HG03159 (cell line): ENCODE measurements around the gene HDAC11.

Experiments
- ATAC-seq: cut with Tn5 transposase; IDR thresholded peaks from one replicate; pipeline ENCODE4 v1.9.1; 2021; ENCODE audit warnings: mild to moderate bottlenecking, moderate library complexity; ENCODE audit not compliant: unreplicated experiment

Gene HDAC11

GRCh38 chr3:13540297-13540995, 60.3 kb downstream of the HDAC11 start:
- no peak for ATAC-seq

GRCh38 chr3:13541691-13542090, 61.6 kb downstream of the HDAC11 start:
- ATAC-seq: no peak

- ATAC-seq: no peak
These were observed 62.0 kb downstream of the HDAC11 start for GRCh38 chr3:13542142-13542541.

- ATAC-seq: no peak
These were observed 63.1 kb downstream of the HDAC11 start for GRCh38 chr3:13543253-13543652.

- ATAC-seq: no peak
These were observed 64.3 kb downstream of the HDAC11 start for GRCh38 chr3:13544293-13544831.

- ATAC-seq: no peak
These were observed 65.0 kb downstream of the HDAC11 start for GRCh38 chr3:13544951-13545651.

- ATAC-seq: no peak
These were observed 65.9 kb downstream of the HDAC11 start for GRCh38 chr3:13545952-13546454.

GRCh38 chr3:13546667-13547171, 66.6 kb downstream of the HDAC11 start:
- no peak for ATAC-seq

- no peak for ATAC-seq
These were observed 67.7 kb downstream of the HDAC11 start for GRCh38 chr3:13547591-13548371.

GRCh38 chr3:13548696-13549622, 68.9 kb downstream of the HDAC11 start, which contains the start of gene FBLN2:
Gene FBLN2, plus strand, starts transcription at chr3:13549125. Its CDS starts 21,231 bp downstream, at chr3:13570356.
- no peak for ATAC-seq

GRCh38 chr3:13549623-13550422, 69.7 kb downstream of the HDAC11 start:
- ATAC-seq: no peak

- ATAC-seq: no peak
These were observed 70.3 kb downstream of the HDAC11 start for GRCh38 chr3:13550423-13550690.

- ATAC-seq: no peak
These were observed 70.8 kb downstream of the HDAC11 start for GRCh38 chr3:13550791-13551360.

- no peak for ATAC-seq
These were observed 72.9 kb downstream of the HDAC11 start for GRCh38 chr3:13552857-13553652.

GRCh38 chr3:13553686-13554085, 73.6 kb downstream of the HDAC11 start:
- no peak for ATAC-seq

GRCh38 chr3:13555753-13556152, 75.6 kb downstream of the HDAC11 start:
- no peak for ATAC-seq
